ENCODE measurements around the gene OR2T29.
"Not testable (repeated sequence)": the region's sequence is repeated elsewhere in the genome, so short reads cannot be mapped to it uniquely, and the experiment has no call there.

Gene OR2T29

DNA sequence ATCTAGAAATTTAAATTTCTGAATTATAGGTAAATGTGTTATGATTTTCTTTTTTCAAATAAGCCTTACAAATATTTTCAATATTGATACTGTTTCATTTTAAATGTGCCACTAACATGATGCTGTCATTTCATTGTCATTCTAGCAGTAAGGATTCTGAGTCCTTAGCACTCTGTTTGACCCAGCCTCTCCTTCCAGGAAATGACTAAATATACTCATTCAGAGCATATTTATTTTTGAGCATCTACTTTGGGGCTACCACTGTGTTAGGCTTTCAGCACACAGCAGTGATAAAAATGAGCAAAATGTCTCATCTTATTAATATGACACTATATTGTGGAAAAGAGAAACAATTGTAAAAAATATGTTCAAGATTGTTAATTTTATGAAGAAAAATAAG, 52.4 kb downstream of the OR2T29 start:
- DNase-seq (ENCODE audit: low read depth in 2 of 2), result not testable (repeated sequence)

DNA sequence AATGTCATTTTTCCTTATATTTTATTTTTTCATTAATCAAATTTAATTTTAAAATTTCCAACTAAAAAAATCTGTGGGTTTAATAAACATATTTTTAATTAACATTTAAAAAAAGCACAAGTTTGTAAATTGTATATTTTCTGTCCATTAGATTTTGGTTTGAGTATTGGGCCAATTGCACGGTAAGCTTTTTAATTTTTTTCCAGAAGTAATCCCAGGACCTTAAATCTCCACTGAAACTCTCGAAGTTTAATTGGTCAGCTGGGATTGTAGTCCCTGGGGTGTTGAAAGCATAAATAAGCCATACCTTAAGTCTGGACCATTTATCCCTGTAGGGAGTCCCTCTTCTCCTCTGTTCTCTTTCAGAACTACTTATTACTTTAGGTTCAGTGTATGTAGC, 54.8 kb downstream of the OR2T29 start, which contains the start of gene OR2G6:
TSS of gene OR2G6 (plus strand) at position 301 of the 400 bp plus-strand sequence. CDS start 13,574 bp downstream, outside the sequence.
- not testable (repeated sequence) for DNase-seq (ENCODE audit: low read depth in 2 of 2)

Data from stimulated activated CD4-positive, alpha-beta T cell treated with anti-CD3 and anti-CD28 coated beads, Interleukin-15, amount 100 ng/mL, for 48 hours (primary cell).